ENCODE measurements around the gene MYH13.

Gene MYH13

DNA sequence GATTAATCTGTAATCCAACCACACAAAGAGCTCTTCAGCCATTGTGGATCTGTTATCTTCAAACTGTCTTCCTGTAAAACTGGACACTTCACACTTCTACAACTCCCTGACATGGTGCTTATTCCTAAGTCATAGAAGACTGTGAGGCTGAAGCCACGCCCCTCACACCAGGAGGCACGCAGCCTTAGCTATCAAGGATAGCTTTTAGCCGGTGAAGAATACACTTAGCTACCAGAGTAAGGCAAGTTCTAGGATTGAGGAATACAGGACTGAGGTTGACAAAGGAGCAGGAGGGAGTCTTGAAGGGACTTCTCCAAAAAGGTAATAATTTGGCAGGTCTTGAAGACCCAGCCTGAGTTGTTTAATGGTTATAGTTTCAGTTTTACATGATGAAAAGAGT is 94.6 kb downstream of the MYH13 start:
- Histone ChIP-seq H3K4me3 (ENCODE audit: low read length) (no peak overlapping the region), H3K79me2 (ENCODE audit: low read length) (no peaks in the 10 kb centered on the region), H2AFZ (ENCODE audit: low read depth, low read length) (no peak overlapping the region), H3K9ac (ENCODE audit: low read length) (no peak overlapping the region), H3K27me3 (ENCODE audit: low read depth, low read length) (no peaks in the 10 kb centered on the region; the same call in 1 of the 2 replicates), H3K27ac (ENCODE audit: low read length) (no peak overlapping the region), H4K20me1 (ENCODE audit: insufficient read depth, low read length) (no peaks in the 10 kb centered on the region), H3K4me1 (ENCODE audit: low read length) (no peaks in the 10 kb centered on the region), H3K36me3 (replicated peaks; ENCODE audit: low read depth, low read length) (no peaks in the 10 kb centered on the region), H3K9me3 (ENCODE audit: insufficient read depth, low read length) (no peaks in the 10 kb centered on the region), H3K4me2 (ENCODE audit: low read length) (no peak overlapping the region)
- no peak for TF ChIP-seq CTCF (IDR thresholded peaks at IDR 0.05; ENCODE audit: low read depth, low read length)
- TF ChIP-seq EZH2phosphoT487 (IDR thresholded peaks at IDR 0.05; ENCODE audit: low read depth), result no peak

GRCh38 chr17:10276436-10276835 is 96.4 kb downstream of the MYH13 start:
- no peak for TF ChIP-seq CTCF (IDR thresholded peaks at IDR 0.05; ENCODE audit: low read depth, low read length)
- no peak for TF ChIP-seq EZH2phosphoT487 (IDR thresholded peaks at IDR 0.05; ENCODE audit: low read depth)
- Histone ChIP-seq H3K79me2 (ENCODE audit: low read length) (no peaks in the 10 kb centered on the region), H3K9me3 (ENCODE audit: insufficient read depth, low read length) (no peaks in the 10 kb centered on the region), H3K36me3 (replicated peaks; ENCODE audit: low read depth, low read length) (no peaks in the 10 kb centered on the region), H3K4me1 (ENCODE audit: low read length) (no peaks in the 10 kb centered on the region), H3K4me3 (ENCODE audit: low read length) (no peak overlapping the region), H4K20me1 (ENCODE audit: insufficient read depth, low read length) (no peaks in the 10 kb centered on the region), H2AFZ (ENCODE audit: low read depth, low read length) (no peak overlapping the region), H3K4me2 (ENCODE audit: low read length) (no peak overlapping the region), H3K27me3 (ENCODE audit: low read depth, low read length) (no peaks in the 10 kb centered on the region), H3K9ac (ENCODE audit: low read length) (no peak overlapping the region), H3K27ac (ENCODE audit: low read length) (no peak overlapping the region)

- Histone ChIP-seq H3K27me3 (ENCODE audit: low read depth, low read length) (no peaks in the 10 kb centered on the region), H3K9ac (ENCODE audit: low read length) (no peak overlapping the region), H2AFZ (ENCODE audit: low read depth, low read length) (no peak overlapping the region), H4K20me1 (ENCODE audit: insufficient read depth, low read length) (no peaks in the 10 kb centered on the region), H3K36me3 (replicated peaks; ENCODE audit: low read depth, low read length) (no peaks in the 10 kb centered on the region), H3K4me1 (ENCODE audit: low read length) (no peaks in the 10 kb centered on the region), H3K9me3 (ENCODE audit: insufficient read depth, low read length) (no peaks in the 10 kb centered on the region), H3K79me2 (ENCODE audit: low read length) (no peaks in the 10 kb centered on the region), H3K27ac (ENCODE audit: low read length) (no peak overlapping the region), H3K4me3 (ENCODE audit: low read length) (no peak overlapping the region), H3K4me2 (ENCODE audit: low read length) (no peak overlapping the region)
- TF ChIP-seq CTCF (IDR thresholded peaks at IDR 0.05; ENCODE audit: low read depth, low read length), result no peak
- TF ChIP-seq EZH2phosphoT487 (IDR thresholded peaks at IDR 0.05; ENCODE audit: low read depth), result no peak
Observed at GRCh38 chr17:10275418-10275817, 97.4 kb downstream of the MYH13 start.

GRCh38 chr17:10271106-10271562 is 101.7 kb downstream of the MYH13 start:
- peaks cover 4% of the 10 kb centered on the region; the same call in 1 of the 2 replicates for H3K4me1 ChIP-seq (ENCODE audit: low read length)
- no peak overlapping the region for H3K4me2 ChIP-seq (ENCODE audit: low read length)
- H4K20me1 ChIP-seq (ENCODE audit: insufficient read depth, low read length), result no peaks in the 10 kb centered on the region
- H3K9ac ChIP-seq (ENCODE audit: low read length), result no peak overlapping the region
- no peak overlapping the region for H3K27ac ChIP-seq (ENCODE audit: low read length)
- no peak overlapping the region for H2AFZ ChIP-seq (ENCODE audit: low read depth, low read length)
- no peak for TF ChIP-seq EZH2phosphoT487 (IDR thresholded peaks at IDR 0.05; ENCODE audit: low read depth)
- no peak for TF ChIP-seq CTCF (IDR thresholded peaks at IDR 0.05; ENCODE audit: low read depth, low read length)
- H3K9me3 ChIP-seq (ENCODE audit: insufficient read depth, low read length), result no peaks in the 10 kb centered on the region
- H3K4me3 ChIP-seq (ENCODE audit: low read length), result no peak overlapping the region
- H3K27me3 ChIP-seq (ENCODE audit: low read depth, low read length), result no peaks in the 10 kb centered on the region
- no peaks in the 10 kb centered on the region for H3K36me3 ChIP-seq (replicated peaks; ENCODE audit: low read depth, low read length)
- H3K79me2 ChIP-seq (ENCODE audit: low read length), result no peaks in the 10 kb centered on the region

All from OCI-LY3 (cell line).